Measurements from ENCODE around the gene NHLRC1. TPM values are rescaled to one million over a fixed set of nuclear protein-coding genes. Genes with fewer than 3 reads are reported as not detected.

NHLRC1 gene
- total and polyA plus RNA-seq, 10 of the 15 experiments (the other 5 are each of a cell fraction or from before 2014, with no cell fraction given), result 0.04 to 0.22 (median 0.12) TPM; not detected in 2

GRCh38 chr6:18155864-18156421 lies 33.5 kb upstream of the NHLRC1 start (continued):
- TF ChIP-seq SP1 (IDR thresholded peaks at IDR 0.05; ENCODE audit: low read depth, low read length) (no peak), KAT2A (conservative IDR thresholded peaks at IDR 0.05; ENCODE audit: control insufficient read depth, low read depth, low read length) (no peak), HDAC2 (IDR thresholded peaks at IDR 0.05) (no peak), IKZF2 (IDR thresholded peaks at IDR 0.05) (peak; percentile 53 to 67; a peak in 2 of 4 replicates), RAD21 (IDR thresholded peaks at IDR 0.05; ENCODE audit: insufficient read depth, low read depth, low read length) (peak; percentile 33; the same call in 1 of the 2 replicates), MEF2B (IDR thresholded peaks at IDR 0.05; ENCODE audit: partially characterized antibody, poor library complexity, severe bottlenecking) (peak; percentile 29), RCOR1 (conservative IDR thresholded peaks at IDR 0.05; ENCODE audit: low read depth, low read length) (no peak), GABPA (IDR thresholded peaks at IDR 0.05; ENCODE audit: low read depth) (0 out of 2 replicates have a peak, but pooled peaks have one; percentile 16), LARP7 (IDR thresholded peaks at IDR 0.05) (no peak), TCF12 (IDR thresholded peaks at IDR 0.05; ENCODE audit: low read depth, low read length) (peak; percentile 74), ZNF217 (IDR thresholded peaks at IDR 0.05) (no peak), ZNF687 (IDR thresholded peaks at IDR 0.05) (no peak), SMARCA5 (IDR thresholded peaks at IDR 0.05) (no peak), PRDM15 (CRISPR knock-in tag; IDR thresholded peaks at IDR 0.05) (no peak), ZBTB4 (CRISPR knock-in tag; IDR thresholded peaks at IDR 0.05) (no peak), CBX3 (IDR thresholded peaks at IDR 0.05; ENCODE audit: borderline replicate concordance, low read depth) (no peak), CBFB (IDR thresholded peaks at IDR 0.05; ENCODE audit: low read depth) (no peak), MTA2 (IDR thresholded peaks at IDR 0.05; ENCODE audit: low read depth) (peak; percentile 32; the same call in 1 of the 2 replicates), CREB1 (IDR thresholded peaks at IDR 0.05; ENCODE audit: low read depth) (peak; percentile 45), DPF2 (IDR thresholded peaks at IDR 0.05) (no peak; the same call in 1 of the 2 replicates), TCF7 (IDR thresholded peaks at IDR 0.05; ENCODE audit: borderline replicate concordance) (no peak)

All from GM12878 (cell line).